Measurements from ENCODE around the gene FN3K.

Gene FN3K

DNA sequence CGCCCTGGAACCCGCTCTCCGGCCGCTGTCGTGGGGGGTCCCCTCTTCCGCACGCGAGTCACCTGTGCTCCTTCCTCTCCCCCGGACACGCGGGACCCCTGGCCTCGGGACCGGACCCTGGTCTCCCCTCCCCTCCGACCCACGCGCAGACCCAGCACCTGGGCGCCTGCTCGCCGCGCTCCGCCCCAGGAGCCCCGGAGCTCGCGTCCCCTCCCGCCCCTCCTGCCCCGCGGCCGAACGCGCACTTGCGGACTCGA is 37.7 kb upstream of the FN3K start:
- H3K4me1 ChIP-seq (ENCODE audit: insufficient read depth, low read length, poor library complexity, severe bottlenecking): no peaks in the 10 kb centered on the region
- H3K9me3 ChIP-seq (ENCODE audit: insufficient read depth, low read depth, low read length): no peaks in the 10 kb centered on the region; the same call in 1 of the 2 replicates
- H4K20me1 ChIP-seq (ENCODE audit: insufficient read depth, low read length, poor library complexity, severe bottlenecking): no peaks in the 10 kb centered on the region
- H3K4me3 ChIP-seq (ENCODE audit: low read length, poor library complexity, severe bottlenecking): peak overlapping the region; percentile 73
- H3K36me3 ChIP-seq (ENCODE audit: insufficient read depth, low read length): no peaks in the 10 kb centered on the region
- TF ChIP-seq, protein P1, sequence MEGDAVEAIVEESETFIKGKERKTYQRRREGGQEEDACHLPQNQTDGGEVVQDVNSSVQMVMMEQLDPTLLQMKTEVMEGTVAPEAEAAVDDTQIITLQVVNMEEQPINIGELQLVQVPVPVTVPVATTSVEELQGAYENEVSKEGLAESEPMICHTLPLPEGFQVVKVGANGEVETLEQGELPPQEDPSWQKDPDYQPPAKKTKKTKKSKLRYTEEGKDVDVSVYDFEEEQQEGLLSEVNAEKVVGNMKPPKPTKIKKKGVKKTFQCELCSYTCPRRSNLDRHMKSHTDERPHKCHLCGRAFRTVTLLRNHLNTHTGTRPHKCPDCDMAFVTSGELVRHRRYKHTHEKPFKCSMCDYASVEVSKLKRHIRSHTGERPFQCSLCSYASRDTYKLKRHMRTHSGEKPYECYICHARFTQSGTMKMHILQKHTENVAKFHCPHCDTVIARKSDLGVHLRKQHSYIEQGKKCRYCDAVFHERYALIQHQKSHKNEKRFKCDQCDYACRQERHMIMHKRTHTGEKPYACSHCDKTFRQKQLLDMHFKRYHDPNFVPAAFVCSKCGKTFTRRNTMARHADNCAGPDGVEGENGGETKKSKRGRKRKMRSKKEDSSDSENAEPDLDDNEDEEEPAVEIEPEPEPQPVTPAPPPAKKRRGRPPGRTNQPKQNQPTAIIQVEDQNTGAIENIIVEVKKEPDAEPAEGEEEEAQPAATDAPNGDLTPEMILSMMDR (conservative IDR thresholded peaks at IDR 0.05; ENCODE audit: low read length): no peak
- no peak for TF ChIP-seq EZH2phosphoT487 (IDR thresholded peaks at IDR 0.05; ENCODE audit: borderline replicate concordance)
- H2AFZ ChIP-seq (ENCODE audit: low read length): no peak overlapping the region
- no peaks in the 10 kb centered on the region for H3K79me2 ChIP-seq (ENCODE audit: insufficient read depth, low read length)
- no peaks in the 10 kb centered on the region for H3K9me2 ChIP-seq (replicated peaks; ENCODE audit: low read depth, low read length)
- no peaks in the 10 kb centered on the region for H3K27me3 ChIP-seq (ENCODE audit: insufficient read depth, low read length, poor library complexity, severe bottlenecking)
- H3F3A ChIP-seq (ENCODE audit: low read depth): no peaks in the 10 kb centered on the region
- peak overlapping the region; percentile 48 for H3K4me2 ChIP-seq (ENCODE audit: low read depth, low read length, poor library complexity, severe bottlenecking)
- H3K9ac ChIP-seq (ENCODE audit: low read depth, low read length, poor library complexity, severe bottlenecking): no peak overlapping the region

DNA sequence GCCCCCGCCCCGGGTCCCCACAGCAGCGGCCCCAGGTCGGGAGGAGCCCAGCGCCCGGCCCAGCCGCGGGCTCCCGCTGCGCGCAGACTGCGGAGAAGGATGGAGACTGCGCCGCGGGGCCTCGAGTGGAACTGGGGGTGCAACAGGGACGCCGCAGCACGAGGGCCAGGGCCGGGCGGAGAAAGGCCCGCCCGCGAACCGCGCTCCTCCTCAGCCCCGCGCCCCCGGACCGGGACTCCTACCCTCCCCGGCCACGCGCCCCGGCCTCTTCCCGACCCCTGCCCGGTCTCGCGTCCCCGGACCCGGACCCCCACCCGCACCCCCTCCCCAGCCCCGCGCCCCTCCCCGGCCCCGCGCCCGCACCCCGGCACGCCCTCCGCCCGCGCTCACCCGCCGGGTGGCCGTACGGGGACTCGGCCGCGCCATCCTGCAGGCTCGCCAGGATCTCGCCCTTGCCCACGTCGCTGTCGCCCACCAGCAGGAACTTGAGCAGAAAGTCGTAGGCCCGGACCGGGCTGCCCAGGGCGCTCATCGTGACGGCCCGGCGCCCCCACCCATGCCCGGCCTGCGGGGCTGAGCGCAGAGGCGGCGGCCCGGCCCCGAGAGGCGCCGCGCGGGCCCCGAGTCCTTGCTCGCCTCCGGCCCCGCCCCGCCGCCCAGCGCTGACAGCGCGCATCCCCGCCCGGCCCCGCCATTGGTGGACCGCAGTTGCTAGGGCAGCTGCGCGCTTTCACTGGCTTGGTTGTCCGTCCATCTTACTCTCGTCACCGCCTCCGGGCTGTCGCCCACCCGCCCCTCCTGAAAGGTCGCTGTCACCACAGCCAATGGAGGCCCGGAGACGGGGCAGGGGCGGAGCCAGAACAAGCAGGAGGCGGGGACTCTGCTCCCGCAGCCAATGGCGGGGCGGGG is 37.1 kb upstream of the FN3K start, which contains the start of gene RAB40B:
RAB40B (minus strand) TSS at position 634 of the 909 bp plus-strand sequence; CDS start at position 532, 102 bp downstream.
- Histone ChIP-seq H3K4me1 (ENCODE audit: insufficient read depth, low read length, poor library complexity, severe bottlenecking) (no peaks in the 10 kb centered on the region), H4K20me1 (ENCODE audit: insufficient read depth, low read length, poor library complexity, severe bottlenecking) (no peaks in the 10 kb centered on the region), H3K4me2 (ENCODE audit: low read depth, low read length, poor library complexity, severe bottlenecking) (peak within 1 kb of the TSS; percentile 62), H3K9ac (ENCODE audit: low read depth, low read length, poor library complexity, severe bottlenecking) (no peak within 1 kb of the TSS), H3K9me3 (ENCODE audit: insufficient read depth, low read depth, low read length) (no peaks in the 10 kb centered on the region; the same call in 1 of the 2 replicates), H3K27me3 (ENCODE audit: insufficient read depth, low read length, poor library complexity, severe bottlenecking) (no peaks in the 10 kb centered on the region), H3F3A (ENCODE audit: low read depth) (no peaks in the 10 kb centered on the region), H2AFZ (ENCODE audit: low read length) (peak within 1 kb of the TSS; percentile 86), H3K9me2 (replicated peaks; ENCODE audit: low read depth, low read length) (no peaks in the 10 kb centered on the region), H3K79me2 (ENCODE audit: insufficient read depth, low read length) (no peaks in the 10 kb centered on the region), H3K4me3 (ENCODE audit: low read length, poor library complexity, severe bottlenecking) (peak within 1 kb of the TSS; percentile 73), H3K36me3 (ENCODE audit: insufficient read depth, low read length) (no peaks in the 10 kb centered on the region)
- no peak for TF ChIP-seq EZH2phosphoT487 (IDR thresholded peaks at IDR 0.05; ENCODE audit: borderline replicate concordance)
- TF ChIP-seq, protein P1 (conservative IDR thresholded peaks at IDR 0.05; ENCODE audit: low read length): no peak

DNA sequence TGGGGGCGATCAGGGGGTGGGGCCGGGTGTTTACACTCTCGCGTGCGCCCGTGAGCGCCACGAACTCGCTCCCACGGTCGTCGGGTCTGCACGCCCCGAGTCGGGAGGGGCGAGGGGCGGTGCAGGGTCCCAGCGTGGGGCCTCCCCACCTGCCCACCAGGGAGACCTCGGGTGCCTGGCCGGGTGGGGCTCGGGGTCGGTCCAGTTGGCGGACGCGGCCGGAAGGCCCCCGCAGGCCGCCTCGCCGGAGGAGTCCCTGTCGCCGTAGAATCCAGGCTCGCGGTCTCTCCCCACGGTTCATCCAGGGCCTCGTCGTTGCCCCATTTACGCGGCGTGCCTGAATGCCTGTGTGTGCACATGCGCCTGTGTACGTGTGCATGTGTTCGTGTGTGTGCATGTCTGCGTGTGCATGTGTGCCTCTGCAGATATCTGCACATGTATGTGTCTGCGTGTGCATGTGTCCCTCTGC is 36.4 kb upstream of the FN3K start:
- Histone ChIP-seq H3K9ac (ENCODE audit: low read depth, low read length, poor library complexity, severe bottlenecking) (no peak overlapping the region), H3K36me3 (ENCODE audit: insufficient read depth, low read length) (no peaks in the 10 kb centered on the region), H3K79me2 (ENCODE audit: insufficient read depth, low read length) (no peaks in the 10 kb centered on the region), H3K9me3 (ENCODE audit: insufficient read depth, low read depth, low read length) (no peaks in the 10 kb centered on the region; the same call in 1 of the 2 replicates), H3F3A (ENCODE audit: low read depth) (no peaks in the 10 kb centered on the region), H3K4me1 (ENCODE audit: insufficient read depth, low read length, poor library complexity, severe bottlenecking) (no peaks in the 10 kb centered on the region), H3K27me3 (ENCODE audit: insufficient read depth, low read length, poor library complexity, severe bottlenecking) (no peaks in the 10 kb centered on the region), H2AFZ (ENCODE audit: low read length) (peak overlapping the region; percentile 86), H3K4me2 (ENCODE audit: low read depth, low read length, poor library complexity, severe bottlenecking) (peak overlapping the region; percentile 62), H3K9me2 (replicated peaks; ENCODE audit: low read depth, low read length) (no peaks in the 10 kb centered on the region), H3K4me3 (ENCODE audit: low read length, poor library complexity, severe bottlenecking) (peak overlapping the region; percentile 67), H4K20me1 (ENCODE audit: insufficient read depth, low read length, poor library complexity, severe bottlenecking) (no peaks in the 10 kb centered on the region)
- TF ChIP-seq, protein P1 (conservative IDR thresholded peaks at IDR 0.05; ENCODE audit: low read length): no peak

Data from Loucy (cell line).